Ishikawa (cell line): ENCODE data around the gene FOXO3.

Experiments
- CEBPB ChIP-seq: IDR thresholded peaks from 2 replicates; pipeline ENCODE4 v1.6.1; 2012
- CREB1 ChIP-seq: IDR thresholded peaks from 2 replicates; pipeline ENCODE4 v1.6.1; 2012; ENCODE audit warnings: low read depth
- EGR1 ChIP-seq: IDR thresholded peaks from 2 replicates; pipeline ENCODE4 v1.6.1; 2012
- EP300 ChIP-seq: IDR thresholded peaks from 2 replicates; pipeline ENCODE4 v1.6.1; 2012; ENCODE audit warnings: borderline replicate concordance
- FOXM1 ChIP-seq: IDR thresholded peaks from 2 replicates; pipeline ENCODE4 v1.6.1; 2012; ENCODE audit warnings: low read depth, borderline replicate concordance
- NFIC ChIP-seq: IDR thresholded peaks from 2 replicates; pipeline ENCODE4 v1.6.1; 2012
- RAD21 ChIP-seq: IDR thresholded peaks from 2 replicates; pipeline ENCODE4 v1.6.1; 2012; ENCODE audit warnings: low read depth
- TAF1 ChIP-seq: IDR thresholded peaks from 2 replicates; pipeline ENCODE4 v1.6.1; 2012; ENCODE audit warnings: low read depth, mild to moderate bottlenecking
- TCF12 ChIP-seq: IDR thresholded peaks from 2 replicates; pipeline ENCODE4 v1.6.1; 2012; ENCODE audit warnings: low read depth
- TEAD4 ChIP-seq: IDR thresholded peaks from 2 replicates; pipeline ENCODE4 v1.6.1; 2012
- YY1 ChIP-seq: IDR thresholded peaks from 2 replicates; pipeline ENCODE4 v1.6.1; 2012; ENCODE audit warnings: low read depth
- ZBTB7A ChIP-seq: IDR thresholded peaks from 2 replicates; pipeline ENCODE4 v1.6.1; 2012; ENCODE audit warnings: low read depth
- TF ChIP-seq, protein P1 (sequence below): IDR thresholded peaks from 2 replicates; pipeline ENCODE4 v1.6.1; 2012
- TF ChIP-seq, protein P2 (sequence below): IDR thresholded peaks from 2 replicates; pipeline ENCODE4 v1.6.1; 2012; ENCODE audit warnings: low read depth, mild to moderate bottlenecking
- TF ChIP-seq, protein P3 (sequence below): IDR thresholded peaks from 2 replicates; pipeline ENCODE4 v1.6.1; 2012

FOXO3 gene

DNA sequence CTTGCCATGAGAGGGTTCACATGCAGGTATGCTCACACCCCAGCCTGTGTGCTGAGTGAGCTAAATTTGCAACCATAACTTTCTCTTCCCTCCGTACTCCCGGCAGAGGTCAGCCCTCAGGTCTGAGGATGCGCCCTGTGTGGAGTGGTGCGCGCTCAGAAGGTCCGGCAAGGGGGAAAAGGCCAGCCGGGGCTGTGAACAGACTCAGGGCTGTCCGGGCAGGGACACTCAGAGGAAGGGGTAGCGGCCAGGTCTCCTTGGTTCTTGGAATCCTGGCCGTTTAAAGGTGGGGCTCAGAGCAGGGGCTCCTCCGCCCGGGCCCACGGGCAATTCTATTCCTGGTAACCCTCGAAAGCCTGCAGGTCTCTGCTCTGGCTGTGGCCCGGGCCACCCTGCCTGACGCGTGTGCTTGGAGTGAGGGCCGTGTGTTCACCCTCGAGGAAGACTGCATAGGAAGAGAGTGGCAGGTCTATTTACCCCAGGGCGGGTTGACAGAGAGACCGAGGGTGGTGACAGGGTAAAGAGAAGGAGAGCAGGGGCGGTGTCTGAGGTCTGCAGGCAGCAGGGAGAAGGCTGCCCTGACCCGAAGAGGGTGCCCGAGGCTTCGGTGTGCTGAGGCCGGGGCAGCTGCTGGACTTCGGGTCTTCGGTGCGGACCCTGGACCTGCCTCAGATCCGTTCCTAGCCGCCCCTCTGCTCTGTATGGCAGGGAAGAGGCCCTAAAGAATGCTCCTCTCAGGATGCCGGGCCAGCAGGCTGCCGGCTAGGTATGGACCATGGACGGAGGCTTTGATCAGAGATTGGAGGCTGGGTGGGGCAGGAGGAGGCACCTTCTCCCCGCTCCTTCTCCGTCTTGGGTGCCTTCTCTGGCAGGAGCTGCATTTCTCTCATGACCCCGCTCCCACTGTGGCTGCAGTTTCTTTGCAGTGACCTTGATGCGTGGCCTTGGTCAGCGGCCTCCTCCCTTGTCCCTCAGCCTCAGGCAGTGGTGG lies 156.4 kb downstream of the FOXO3 start:
- TF ChIP-seq RAD21 (no peak), EP300 (no peak), CREB1 (no peak), CEBPB (no peak), ZBTB7A (no peak), EGR1 (no peak), YY1 (no peak), TEAD4 (no peak), NFIC (no peak), FOXM1 (no peak), TCF12 (no peak)
- TF ChIP-seq, protein P1, sequence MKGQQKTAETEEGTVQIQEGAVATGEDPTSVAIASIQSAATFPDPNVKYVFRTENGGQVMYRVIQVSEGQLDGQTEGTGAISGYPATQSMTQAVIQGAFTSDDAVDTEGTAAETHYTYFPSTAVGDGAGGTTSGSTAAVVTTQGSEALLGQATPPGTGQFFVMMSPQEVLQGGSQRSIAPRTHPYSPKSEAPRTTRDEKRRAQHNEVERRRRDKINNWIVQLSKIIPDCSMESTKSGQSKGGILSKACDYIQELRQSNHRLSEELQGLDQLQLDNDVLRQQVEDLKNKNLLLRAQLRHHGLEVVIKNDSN = no peak
- TF ChIP-seq, protein P2, sequence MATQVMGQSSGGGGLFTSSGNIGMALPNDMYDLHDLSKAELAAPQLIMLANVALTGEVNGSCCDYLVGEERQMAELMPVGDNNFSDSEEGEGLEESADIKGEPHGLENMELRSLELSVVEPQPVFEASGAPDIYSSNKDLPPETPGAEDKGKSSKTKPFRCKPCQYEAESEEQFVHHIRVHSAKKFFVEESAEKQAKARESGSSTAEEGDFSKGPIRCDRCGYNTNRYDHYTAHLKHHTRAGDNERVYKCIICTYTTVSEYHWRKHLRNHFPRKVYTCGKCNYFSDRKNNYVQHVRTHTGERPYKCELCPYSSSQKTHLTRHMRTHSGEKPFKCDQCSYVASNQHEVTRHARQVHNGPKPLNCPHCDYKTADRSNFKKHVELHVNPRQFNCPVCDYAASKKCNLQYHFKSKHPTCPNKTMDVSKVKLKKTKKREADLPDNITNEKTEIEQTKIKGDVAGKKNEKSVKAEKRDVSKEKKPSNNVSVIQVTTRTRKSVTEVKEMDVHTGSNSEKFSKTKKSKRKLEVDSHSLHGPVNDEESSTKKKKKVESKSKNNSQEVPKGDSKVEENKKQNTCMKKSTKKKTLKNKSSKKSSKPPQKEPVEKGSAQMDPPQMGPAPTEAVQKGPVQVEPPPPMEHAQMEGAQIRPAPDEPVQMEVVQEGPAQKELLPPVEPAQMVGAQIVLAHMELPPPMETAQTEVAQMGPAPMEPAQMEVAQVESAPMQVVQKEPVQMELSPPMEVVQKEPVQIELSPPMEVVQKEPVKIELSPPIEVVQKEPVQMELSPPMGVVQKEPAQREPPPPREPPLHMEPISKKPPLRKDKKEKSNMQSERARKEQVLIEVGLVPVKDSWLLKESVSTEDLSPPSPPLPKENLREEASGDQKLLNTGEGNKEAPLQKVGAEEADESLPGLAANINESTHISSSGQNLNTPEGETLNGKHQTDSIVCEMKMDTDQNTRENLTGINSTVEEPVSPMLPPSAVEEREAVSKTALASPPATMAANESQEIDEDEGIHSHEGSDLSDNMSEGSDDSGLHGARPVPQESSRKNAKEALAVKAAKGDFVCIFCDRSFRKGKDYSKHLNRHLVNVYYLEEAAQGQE = no peak

DNA sequence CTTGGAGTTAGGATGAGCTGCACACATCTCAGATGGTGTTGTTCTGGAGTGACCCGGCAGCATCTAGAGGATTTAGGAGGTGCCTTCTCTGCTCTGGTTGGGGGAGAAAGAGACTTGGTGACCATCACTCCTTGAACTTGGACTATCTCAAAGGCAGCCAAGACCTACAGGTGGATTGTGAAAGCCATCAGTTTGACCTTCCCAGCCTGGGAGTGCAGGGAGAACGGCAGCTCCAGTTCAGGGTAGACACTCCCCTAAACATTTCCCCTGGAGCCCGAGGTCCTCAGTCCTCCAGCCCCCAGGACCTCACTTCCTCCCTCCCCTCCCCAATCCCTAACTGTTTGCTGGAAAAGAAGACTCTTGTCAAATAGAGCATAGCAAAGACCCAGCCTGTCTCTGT lies 158.8 kb downstream of the FOXO3 start:
- TF ChIP-seq FOXM1 (no peak), EGR1 (no peak), EP300 (no peak), TCF12 (no peak), ZBTB7A (no peak), YY1 (no peak), RAD21 (no peak), CEBPB (no peak), CREB1 (no peak), TEAD4 (no peak), TAF1 (no peak), NFIC (no peak)
- TF ChIP-seq, protein P3, sequence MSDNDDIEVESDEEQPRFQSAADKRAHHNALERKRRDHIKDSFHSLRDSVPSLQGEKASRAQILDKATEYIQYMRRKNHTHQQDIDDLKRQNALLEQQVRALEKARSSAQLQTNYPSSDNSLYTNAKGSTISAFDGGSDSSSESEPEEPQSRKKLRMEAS = no peak
- TF ChIP-seq, protein P2 = no peak
- TF ChIP-seq, protein P1 = no peak

DNA sequence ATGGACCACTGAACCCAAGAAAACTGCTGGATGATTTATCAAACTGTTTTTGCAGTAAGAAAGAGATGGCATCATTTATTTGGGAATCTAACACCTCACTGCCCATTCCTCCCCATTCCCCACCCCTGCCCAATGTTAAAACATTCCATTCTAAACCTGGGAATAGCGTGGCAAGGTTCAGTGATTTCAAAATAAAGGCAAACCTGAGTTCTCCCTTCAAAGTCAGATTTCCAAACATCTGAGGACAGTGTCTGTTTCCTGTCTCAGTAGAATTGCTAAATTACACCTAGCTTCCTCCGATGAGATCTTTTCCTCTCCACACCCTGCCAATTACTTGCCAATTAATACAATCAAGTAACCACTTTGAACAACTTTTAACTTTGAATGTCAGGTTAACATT lies 160.1 kb downstream of the FOXO3 start:
- no peak for TF ChIP-seq EGR1
- TF ChIP-seq TAF1 = no peak
- TF ChIP-seq NFIC = no peak
- TF ChIP-seq, protein P1 = no peak
- no peak for TF ChIP-seq CEBPB
- no peak for TF ChIP-seq EP300
- no peak for TF ChIP-seq YY1
- TF ChIP-seq RAD21 = no peak
- TF ChIP-seq TCF12 = no peak
- TF ChIP-seq CREB1 = no peak

DNA sequence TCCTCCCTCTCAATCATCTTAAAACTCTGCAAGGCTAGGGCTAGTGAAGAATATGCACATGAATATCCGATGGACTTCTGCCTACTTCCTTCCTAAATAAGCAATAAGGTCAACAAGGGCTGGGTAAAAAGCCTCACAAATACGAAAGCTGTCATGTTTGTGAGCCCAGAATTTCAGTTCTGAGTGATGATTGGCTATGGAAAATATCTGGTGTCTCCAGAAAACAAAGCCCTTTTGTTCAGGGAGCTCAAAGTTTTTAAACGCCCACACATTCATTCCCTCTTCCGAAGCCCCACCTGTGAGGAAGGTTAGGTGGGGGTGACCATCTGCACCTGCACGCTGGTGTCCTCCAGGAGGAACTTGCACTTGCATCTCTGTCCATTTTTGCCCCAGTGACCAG lies 160.6 kb downstream of the FOXO3 start:
- peak; percentile 40; the same call in 1 of the 2 replicates for TF ChIP-seq EGR1
- TF ChIP-seq, protein P1 = no peak

DNA sequence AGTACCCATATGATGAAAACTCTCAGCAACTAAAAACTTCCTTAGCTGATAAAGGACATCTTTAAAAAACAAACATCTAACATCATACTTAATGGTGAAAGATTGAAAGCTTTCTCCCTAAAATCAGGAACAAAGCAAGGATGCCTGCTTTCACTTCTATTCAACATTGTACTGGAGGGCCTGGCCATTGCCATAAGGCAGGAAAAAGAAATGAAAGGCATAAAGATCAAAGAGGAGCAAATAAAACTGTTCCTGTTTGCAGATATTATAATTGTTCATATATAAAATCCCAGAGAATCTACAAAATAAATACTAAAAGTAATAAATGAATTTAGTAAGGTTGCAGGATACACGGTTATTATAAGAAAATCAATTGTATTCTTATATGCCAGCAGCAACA lies 162.9 kb downstream of the FOXO3 start:
- TF ChIP-seq CREB1 = no peak
- TF ChIP-seq EP300 = no peak
